ENCODE data around the gene FBXL5.

The FBXL5 gene

DNA sequence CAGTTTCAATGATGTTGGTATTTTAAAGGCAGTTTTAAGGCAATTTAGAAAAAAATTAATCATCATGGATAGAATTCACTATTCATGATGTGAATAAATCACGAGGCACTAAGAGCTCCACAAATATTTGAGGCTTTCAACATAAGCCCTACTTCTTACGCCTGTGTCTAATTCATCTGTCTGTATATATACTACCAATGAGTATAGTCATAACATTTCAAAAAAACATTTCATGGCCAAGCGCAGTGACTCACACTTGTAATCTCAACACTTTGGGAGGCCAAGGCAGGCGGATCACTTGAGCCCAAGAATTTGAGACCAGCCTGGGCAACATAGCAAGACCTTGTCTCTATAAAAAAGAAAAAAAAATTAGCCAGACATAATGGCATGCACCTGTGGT is 56.5 kb downstream of the FBXL5 start:
- H3K4me3 ChIP-seq (ENCODE audit: low read depth, low read length) = no peak overlapping the region
- TF ChIP-seq CTCF (IDR thresholded peaks at IDR 0.05; ENCODE audit: insufficient read depth, low read depth, low read length, missing control alignments) = no peak
- DNase-seq (ENCODE audit: low read depth) = no peak

DNA sequence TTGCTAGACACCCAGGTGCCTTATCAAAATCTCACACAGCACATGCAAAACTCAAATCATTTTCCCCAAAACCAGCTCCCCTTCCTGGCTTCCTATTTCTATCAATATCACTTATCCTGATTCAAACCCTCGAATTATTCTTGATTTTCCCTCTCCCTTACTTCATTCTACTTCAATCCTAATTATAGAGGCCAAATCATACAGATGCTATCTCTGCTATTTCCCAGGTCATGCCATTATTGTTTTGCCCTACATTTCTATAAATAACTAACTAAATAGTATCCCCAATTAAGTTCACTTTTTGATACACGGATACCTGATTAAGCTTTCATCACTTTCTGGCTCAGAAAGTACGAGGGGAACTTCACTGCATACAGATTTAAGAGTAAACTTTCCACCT is 62.4 kb downstream of the FBXL5 start:
- TF ChIP-seq CTCF (IDR thresholded peaks at IDR 0.05; ENCODE audit: insufficient read depth, low read depth, low read length, missing control alignments) = no peak
- no peak for DNase-seq (ENCODE audit: low read depth)
- H3K4me3 ChIP-seq (ENCODE audit: low read depth, low read length) = no peak overlapping the region

DNA sequence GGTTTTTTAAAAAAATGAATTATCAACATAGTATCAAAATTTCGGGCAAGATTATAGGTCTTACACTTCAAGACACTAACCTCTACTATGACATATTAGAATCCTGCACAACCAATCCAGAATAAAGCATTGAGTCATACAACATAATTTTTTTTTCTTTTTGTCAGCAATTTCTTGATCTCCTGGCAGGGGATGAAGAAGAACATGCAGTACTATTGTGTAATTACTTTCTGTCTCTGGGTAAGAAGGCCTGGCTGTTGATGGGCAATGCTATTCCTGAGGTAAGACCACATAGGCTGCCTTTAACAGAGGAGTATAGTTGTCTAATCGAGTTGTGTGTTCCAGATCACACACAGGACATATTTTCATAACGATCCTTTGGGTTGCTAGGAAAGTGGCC is 67.5 kb downstream of the FBXL5 start:
- H3K4me3 ChIP-seq (ENCODE audit: low read depth, low read length) = no peak overlapping the region
- no peak for DNase-seq (ENCODE audit: low read depth)
- TF ChIP-seq CTCF (IDR thresholded peaks at IDR 0.05; ENCODE audit: insufficient read depth, low read depth, low read length, missing control alignments) = no peak

- no peak for TF ChIP-seq CTCF (IDR thresholded peaks at IDR 0.05; ENCODE audit: insufficient read depth, low read depth, low read length, missing control alignments)
- H3K4me3 ChIP-seq (ENCODE audit: low read depth, low read length) = no peak overlapping the region
- no peak for DNase-seq (ENCODE audit: low read depth)
Observed at GRCh38 chr4:15586066-15586465, 69.1 kb downstream of the FBXL5 start.

DNA sequence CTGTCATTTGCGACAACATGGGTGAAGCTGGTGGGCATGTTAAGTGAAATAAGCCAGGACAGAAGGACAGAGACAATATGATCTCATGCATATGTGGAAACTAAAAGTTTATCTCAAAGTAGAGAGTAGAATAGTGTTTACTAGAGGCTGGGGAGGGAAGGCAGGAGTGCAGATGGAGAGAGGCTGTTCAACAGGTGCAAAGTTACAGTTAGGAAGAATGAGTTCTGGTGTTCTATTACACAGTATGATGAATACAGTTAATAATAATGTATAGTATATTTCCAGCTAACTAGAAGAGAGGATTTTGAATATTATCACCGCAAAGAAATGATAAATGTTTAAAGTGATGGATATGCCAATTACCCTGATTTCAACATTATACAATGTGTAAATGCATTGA is 69.8 kb downstream of the FBXL5 start:
- no peak for TF ChIP-seq CTCF (IDR thresholded peaks at IDR 0.05; ENCODE audit: insufficient read depth, low read depth, low read length, missing control alignments)

DNA sequence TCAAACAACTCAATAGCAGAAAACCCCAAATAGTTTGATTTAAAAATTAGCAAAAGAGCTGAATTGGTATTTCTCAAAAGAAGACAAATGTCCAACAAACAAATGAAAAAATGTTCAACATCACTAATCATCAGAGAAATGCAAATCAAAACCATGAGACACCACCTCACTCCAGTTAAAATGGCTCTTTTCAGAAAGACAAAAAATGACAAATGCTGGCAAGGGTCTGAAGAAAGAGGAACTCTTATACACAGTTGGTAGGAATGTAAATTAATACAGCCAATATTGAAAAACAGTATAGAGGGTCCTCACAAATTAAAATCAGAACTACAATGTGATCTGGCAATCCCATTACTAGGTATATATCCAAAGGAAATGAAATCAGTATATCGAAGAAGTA is 70.4 kb downstream of the FBXL5 start:
- no peak for DNase-seq (ENCODE audit: low read depth)
- no peak for TF ChIP-seq CTCF (IDR thresholded peaks at IDR 0.05; ENCODE audit: insufficient read depth, low read depth, low read length, missing control alignments)
- H3K4me3 ChIP-seq (ENCODE audit: low read depth, low read length) = no peak overlapping the region

More for the DNA sequence above, 69.8 kb downstream of the FBXL5 start:
- no peak overlapping the region for H3K4me3 ChIP-seq (ENCODE audit: low read depth, low read length)
- DNase-seq (ENCODE audit: low read depth) = no peak

DNA sequence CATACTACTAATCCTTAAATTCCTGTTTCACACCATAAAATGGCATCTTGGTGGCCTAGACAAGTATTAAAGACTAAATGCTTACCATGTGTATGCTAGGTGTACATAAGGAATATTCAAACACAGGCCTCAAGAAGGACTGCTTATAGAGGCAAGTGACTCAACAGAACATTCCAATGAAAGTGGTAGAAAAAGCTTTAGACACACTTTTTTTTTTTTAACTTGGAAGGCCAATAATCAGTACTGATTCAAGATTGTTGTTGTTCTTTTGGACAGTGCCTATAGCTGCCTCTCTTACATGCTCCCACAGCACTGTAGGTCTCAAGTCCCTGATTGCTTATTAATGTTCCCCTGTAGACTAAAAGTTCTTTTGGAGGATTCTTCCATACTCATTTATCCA is 77.6 kb downstream of the FBXL5 start:
- no peak overlapping the region for H3K4me3 ChIP-seq (ENCODE audit: low read depth, low read length)
- no peak for DNase-seq (ENCODE audit: low read depth)
- no peak for TF ChIP-seq CTCF (IDR thresholded peaks at IDR 0.05; ENCODE audit: insufficient read depth, low read depth, low read length, missing control alignments)
